Stimulated activated naive CD8-positive, alpha-beta T cell treated with anti-CD3 and anti-CD28 coated beads, Interleukin-15, Interleukin-2, amounts not matched to agents 100 ng/mL and 50 ng/mL, for 24 hours (primary cell): Measurements from ENCODE around the gene LSMEM2.
A peak's percentile ranks its signal among the peaks of the same experiment; 100 is the strongest.

ENCODE experiments used
- H3K27ac Mint-ChIP-seq: one replicate; pipeline ENCODE4 v1.8.0; 2021; ENCODE audit warnings: mild to moderate bottlenecking, mixed read lengths
- H3K27me3 Mint-ChIP-seq: one replicate; pipeline ENCODE4 v1.8.0; 2021; ENCODE audit warnings: mixed read lengths
- H3K36me3 Mint-ChIP-seq: one replicate; pipeline ENCODE4 v1.8.0; 2021; ENCODE audit warnings: low read depth, mixed read lengths
- H3K4me1 Mint-ChIP-seq: one replicate; pipeline ENCODE4 v1.8.0; 2021; ENCODE audit warnings: low read depth, mixed read lengths
- H3K4me3 Mint-ChIP-seq: one replicate; pipeline ENCODE4 v1.8.0; 2021; ENCODE audit warnings: mild to moderate bottlenecking, mixed read lengths
- H3K9me3 Mint-ChIP-seq: one replicate; pipeline ENCODE4 v1.8.0; 2021; ENCODE audit warnings: mixed read lengths

The LSMEM2 gene

DNA sequence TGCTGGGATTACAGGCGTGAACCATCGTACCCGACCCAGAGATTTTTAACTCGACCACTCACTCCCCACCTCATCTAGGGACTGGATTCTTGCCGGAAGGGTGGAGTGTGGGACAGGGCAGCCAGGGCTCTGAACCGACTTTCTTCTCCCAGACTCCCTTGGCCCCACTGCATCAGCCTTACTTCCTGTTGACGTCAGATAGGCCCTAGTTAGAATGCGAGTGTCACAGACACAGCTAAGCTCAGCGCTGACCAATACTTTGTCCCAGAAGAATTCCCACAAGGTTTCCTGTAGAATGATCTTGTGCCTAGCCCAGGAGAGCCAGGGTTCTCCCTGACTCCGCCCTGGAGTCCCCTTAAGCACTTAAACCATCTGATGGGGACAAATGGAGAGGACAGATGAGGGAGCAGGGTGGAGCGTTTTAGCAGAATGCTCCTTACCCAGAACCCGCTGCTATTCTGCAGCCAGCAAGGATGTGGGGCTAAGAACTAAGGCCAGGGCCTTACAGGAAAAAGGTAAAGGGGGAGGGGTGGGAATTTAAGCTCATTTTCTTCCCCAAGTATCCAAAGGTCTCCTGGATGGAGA lies 54.9 kb downstream of the LSMEM2 start:
- Mint-ChIP-seq H3K4me1 (peaks cover 43% of the 10 kb centered on the region), H3K36me3 (peaks cover 68% of the 10 kb centered on the region), H3K27ac (peak overlapping the region; percentile 83), H3K9me3 (no peaks in the 10 kb centered on the region), H3K4me3 (peak overlapping the region; percentile 65), H3K27me3 (no peaks in the 10 kb centered on the region)

DNA sequence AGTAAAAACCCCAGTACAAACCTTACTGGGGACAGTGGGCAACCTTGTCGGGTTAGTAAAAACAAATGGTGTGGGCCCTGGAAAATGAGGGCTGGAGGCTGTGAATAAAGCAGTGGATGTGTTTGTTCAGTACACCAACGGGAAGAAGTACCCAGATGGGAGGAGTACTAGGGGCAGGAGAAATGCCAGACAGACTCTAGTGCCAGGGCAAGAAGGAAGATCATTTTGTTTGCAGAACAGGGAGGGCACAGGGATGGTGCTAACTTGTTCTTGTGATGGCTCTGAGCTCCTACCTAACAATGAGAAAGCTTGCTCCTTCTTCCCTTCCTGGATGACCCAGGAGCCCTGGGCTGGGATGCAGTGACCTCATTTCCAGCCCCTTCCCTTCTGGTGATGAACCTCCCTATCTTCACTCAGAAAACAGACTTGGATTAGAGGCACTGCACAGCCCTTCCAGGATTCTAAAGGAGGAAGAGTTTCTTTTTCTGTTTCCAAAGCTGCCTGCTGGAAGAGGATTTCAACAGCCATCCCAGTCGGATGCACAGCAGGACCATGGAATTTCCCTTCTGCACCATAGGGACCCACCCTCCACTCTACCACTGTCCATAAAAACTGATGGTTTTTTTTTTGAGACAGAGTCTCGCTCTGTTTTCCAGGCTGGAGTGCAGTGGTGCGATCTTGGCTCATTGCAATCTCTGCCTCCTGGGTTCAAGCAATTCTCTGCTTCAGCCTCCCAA lies 55.6 kb downstream of the LSMEM2 start:
- Mint-ChIP-seq H3K9me3 (no peaks in the 10 kb centered on the region), H3K27ac (peak overlapping the region; percentile 83), H3K4me1 (peaks cover 47% of the 10 kb centered on the region), H3K36me3 (peaks cover 71% of the 10 kb centered on the region), H3K27me3 (no peaks in the 10 kb centered on the region), H3K4me3 (peak overlapping the region; percentile 65)

- Mint-ChIP-seq H3K4me3 (peak overlapping the region; percentile 90), H3K4me1 (peaks cover 62% of the 10 kb centered on the region), H3K27me3 (no peaks in the 10 kb centered on the region), H3K9me3 (no peaks in the 10 kb centered on the region), H3K27ac (peak overlapping the region; percentile 97), H3K36me3 (peaks cover 54% of the 10 kb centered on the region)
Observed at GRCh38 chr3:50336452-50337174, 57.7 kb downstream of the LSMEM2 start.

DNA sequence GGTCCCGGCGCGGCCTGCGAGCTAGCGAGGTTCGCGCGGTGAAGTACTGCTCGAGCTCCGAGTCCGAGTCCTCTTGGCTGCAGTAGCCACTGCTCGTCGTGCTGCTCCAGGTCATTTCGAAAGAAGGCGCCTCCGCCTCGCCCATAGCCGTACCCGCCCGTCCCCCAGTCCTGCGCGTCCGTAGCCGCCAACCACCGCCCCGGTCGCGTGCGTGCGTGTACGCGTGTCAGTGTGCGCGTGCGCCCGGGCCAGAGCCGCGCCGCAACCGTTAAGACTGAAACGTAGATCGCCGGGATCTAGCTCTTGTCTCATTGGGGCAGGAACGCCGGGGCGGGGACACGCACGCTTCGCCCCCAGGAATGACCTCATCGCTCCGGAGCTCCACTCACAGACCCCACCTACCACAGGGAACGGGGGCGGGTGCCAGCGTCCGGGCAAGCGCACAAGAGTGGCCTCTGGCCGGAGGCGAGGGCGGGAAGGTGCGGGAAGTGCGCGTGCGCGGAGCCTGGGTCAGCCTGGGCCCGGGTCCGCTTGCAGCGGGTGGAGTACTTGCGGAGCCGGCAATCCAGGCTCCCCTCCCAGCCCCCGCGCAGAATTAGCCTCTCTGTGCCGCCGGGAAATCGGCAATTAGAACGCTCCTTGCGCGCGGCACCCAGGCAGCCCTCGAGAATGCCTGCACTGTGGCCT lies 58.4 kb downstream of the LSMEM2 start:
- Mint-ChIP-seq H3K4me3 (peak overlapping the region; percentile 90), H3K27me3 (no peaks in the 10 kb centered on the region), H3K27ac (peak overlapping the region; percentile 88), H3K36me3 (peaks cover 48% of the 10 kb centered on the region), H3K9me3 (no peaks in the 10 kb centered on the region), H3K4me1 (peaks cover 67% of the 10 kb centered on the region)
